Activated CD4-positive, alpha-beta T cell treated with anti-CD3 and anti-CD28 coated beads for 24 hours (primary cell): ENCODE measurements around the gene FGF14.

Experiments used
- DNase-seq, 2 donors: peaks; one replicate each; pipeline ENCODE4 v3.0.0-alpha.2; 2020; ENCODE audit warnings: low read depth in 2 of 2

FGF14 gene

DNA sequence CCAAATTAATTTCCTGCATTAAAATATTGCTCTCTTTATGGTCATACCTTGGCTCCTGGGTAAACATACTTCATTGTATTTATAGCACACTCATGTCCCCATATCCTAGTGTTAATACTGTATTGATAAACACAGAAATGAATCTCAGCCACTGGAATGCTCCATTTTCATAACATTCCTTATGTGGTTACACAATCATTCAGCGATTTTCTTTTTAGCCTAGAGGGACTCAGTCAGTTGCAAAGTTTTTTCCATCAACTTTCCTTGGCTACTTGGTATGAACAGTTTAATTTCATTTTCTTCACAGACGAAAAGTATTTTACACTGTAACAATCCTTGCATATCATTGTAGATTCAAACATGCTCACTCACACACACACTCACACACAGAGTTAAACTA lies 471.5 kb downstream of the FGF14 start:
- DNase-seq, result no peak

- no peak for DNase-seq
These were observed 476.1 kb downstream of the FGF14 start for GRCh38 chr13:101925731-101926130.

GRCh38 chr13:101919541-101920181 lies 482.2 kb downstream of the FGF14 start:
- no peak for DNase-seq

GRCh38 chr13:101917833-101918661 lies 483.8 kb downstream of the FGF14 start:
- DNase-seq, result no peak

- no peak for DNase-seq
These were observed 484.4 kb downstream of the FGF14 start for GRCh38 chr13:101917475-101917810.

DNA sequence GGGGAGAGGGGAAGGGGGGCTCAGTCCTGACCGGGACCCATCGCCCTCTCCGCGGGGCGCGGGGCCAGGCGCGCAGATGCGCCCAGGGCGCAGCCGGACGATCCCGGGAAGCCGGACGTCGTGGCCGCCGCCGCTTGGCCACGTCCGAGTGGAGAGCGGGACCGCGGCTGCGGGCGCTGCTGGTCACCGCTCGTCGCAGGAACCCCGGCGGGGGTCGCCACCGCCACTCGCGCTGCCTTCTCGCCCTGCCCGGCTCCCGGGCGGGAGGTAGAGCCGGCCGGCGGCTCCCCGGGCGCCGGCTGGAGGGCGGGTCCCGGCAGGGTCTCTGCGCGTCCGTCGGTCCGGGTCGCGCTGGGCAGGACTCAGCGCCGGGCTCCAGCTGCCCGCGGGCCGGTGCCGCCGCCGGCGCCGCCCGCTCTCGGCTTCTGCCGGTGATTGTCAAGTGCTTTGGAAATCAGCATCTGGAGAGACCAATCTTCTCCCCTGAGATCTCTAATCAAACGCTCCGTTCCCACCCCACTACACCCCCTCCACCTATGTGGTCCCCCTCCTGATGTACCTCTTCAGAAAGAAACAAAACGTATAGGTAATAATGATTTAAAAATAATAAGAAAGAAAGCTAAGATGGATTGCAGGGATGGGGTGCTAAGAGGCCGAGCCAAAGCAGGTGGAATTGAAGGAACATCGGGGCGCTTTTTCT lies 484.9 kb downstream of the FGF14 start:
- no peak for DNase-seq

- no peak for DNase-seq
These were observed 485.6 kb downstream of the FGF14 start for GRCh38 chr13:101916108-101916774.

DNA sequence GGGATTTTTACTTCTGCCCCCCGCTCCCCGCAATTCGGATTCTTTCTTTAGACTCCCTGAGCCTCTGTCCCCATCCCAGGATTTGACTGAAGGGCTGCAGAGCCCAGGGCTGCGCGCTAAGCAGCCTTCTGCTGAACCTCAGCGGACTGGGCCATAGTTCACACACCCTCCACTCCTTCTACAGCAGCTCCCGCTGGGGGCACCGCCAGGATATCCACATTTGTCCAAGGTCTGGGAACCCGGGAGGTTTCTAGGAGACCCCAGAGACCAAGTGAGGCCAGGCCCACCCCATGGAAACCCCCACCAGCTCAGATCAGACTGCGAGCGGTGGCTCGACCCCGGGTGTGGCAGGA lies 486.1 kb downstream of the FGF14 start:
- no peak for DNase-seq

GRCh38 chr13:101915331-101915730 lies 486.5 kb downstream of the FGF14 start:
- no peak for DNase-seq

DNA sequence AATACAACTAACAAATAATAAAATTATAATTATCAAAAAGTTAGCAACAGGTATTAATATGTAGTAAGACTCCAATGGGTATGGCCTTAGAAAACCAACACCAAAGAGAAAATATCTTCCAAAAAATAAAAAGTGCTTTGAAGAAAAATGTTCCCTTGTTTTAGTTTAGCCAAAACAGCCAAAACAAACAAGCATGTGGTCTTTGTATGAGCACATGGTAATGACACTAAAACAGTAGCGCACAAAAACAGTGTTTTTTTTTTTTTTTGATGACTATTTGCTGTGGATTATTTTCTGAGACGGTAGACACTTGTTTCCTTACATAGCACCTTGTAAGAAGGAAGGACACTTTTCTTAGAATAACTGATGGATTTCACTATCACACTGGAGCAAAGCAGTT lies 490.1 kb downstream of the FGF14 start:
- no peak for DNase-seq

DNA sequence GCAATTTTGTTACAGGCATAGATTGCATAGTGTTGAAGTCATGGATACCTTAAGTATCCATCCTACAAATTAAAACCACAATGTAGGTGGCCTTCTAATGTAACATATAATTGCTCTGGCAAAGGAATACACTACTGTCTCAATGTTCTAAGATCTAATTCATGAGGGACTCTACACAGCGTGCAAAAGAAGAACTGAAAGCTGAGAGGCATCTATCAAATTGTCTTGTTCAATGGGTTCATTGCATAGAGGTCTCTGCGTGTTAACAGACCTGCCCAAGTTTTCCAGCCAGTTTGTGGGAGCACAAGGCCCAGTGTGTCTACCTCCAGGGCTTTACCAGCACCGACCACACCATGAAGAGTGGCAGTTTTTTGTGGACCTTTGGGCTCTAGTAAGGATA lies 498.0 kb downstream of the FGF14 start:
- no peak for DNase-seq

DNA sequence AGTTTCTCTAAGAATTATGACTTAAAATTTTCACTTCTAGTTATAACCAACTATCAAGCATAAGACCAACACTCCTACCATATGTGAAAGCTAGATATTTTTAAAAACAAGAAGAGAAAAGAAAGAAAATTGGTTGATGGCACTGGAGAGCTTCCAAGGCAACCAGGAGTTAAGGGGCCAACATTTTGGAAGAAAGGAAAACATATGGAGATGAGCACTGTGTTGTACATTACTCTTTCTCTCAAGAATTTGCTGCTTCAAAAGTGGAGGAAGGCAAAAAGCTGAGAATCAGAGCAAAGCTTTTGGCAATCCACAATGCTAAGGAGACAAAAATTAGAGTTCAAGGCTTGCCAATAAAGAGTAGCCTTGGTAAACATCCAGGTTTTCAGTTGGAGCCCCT lies 503.2 kb downstream of the FGF14 start:
- no peak for DNase-seq

- DNase-seq, result no peak
These were observed 505.3 kb downstream of the FGF14 start for GRCh38 chr13:101896541-101896940.

GRCh38 chr13:101893021-101893420 lies 508.8 kb downstream of the FGF14 start:
- no peak for DNase-seq

GRCh38 chr13:101892296-101892695 lies 509.6 kb downstream of the FGF14 start:
- no peak for DNase-seq

GRCh38 chr13:101881593-101881992 lies 520.3 kb downstream of the FGF14 start:
- DNase-seq, result no peak

- DNase-seq, result no peak
These were observed 521.3 kb downstream of the FGF14 start for GRCh38 chr13:101880581-101880980.

GRCh38 chr13:101876951-101877350 lies 524.9 kb downstream of the FGF14 start:
- DNase-seq, result no peak

DNA sequence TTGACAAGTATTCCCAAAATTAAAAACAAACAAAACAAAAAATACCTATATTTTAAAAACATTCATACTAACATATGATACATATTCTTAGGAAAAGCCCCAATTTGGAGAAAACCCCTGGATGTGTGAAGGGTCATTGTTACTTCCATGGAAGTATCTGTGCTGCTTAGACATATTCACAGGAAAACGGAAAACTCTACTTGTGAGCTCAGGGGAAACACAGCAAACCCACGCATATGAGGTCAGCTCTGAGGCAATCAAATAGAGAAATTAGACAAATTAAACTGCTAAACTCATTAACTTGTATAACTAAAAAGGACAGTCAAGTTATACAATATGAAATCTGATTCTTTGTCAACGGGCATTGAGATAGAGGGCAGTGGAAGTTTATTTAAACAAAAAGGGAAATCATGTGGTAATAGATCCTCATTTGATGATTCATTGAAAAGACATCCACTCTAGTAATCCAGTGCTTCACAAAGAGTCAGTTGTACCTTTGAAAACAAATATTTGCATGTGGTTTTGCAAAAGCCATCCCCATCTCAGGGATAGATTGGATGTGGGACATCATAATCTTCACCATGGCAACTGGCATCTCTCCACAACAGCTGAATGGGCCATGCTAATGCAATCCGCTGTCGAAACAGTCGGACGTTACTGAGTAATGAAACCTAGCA lies 526.0 kb downstream of the FGF14 start:
- DNase-seq, result no peak

- DNase-seq, result no peak
These were observed 526.8 kb downstream of the FGF14 start for GRCh38 chr13:101875091-101875490.

- DNase-seq, result no peak
These were observed 532.3 kb downstream of the FGF14 start for GRCh38 chr13:101869553-101869952.
